ENCODE results near the gene EYS.
"Not testable (repeated sequence)": the region's sequence is repeated elsewhere in the genome, so short reads cannot be mapped to it uniquely, and the experiment has no call there.

Gene EYS

GRCh38 chr6:63800386-63800785 is 1906.6 kb downstream of the EYS start:
- DNase-seq = not testable (repeated sequence)

- DNase-seq = no peak
Measured at GRCh38 chr6:63799813-63800212, 1907.2 kb downstream of the EYS start.

GRCh38 chr6:63799313-63799712 is 1907.7 kb downstream of the EYS start:
- no peak for DNase-seq

- DNase-seq = no peak
Measured at GRCh38 chr6:63798378-63798777, 1908.6 kb downstream of the EYS start.

GRCh38 chr6:63797721-63798120 is 1909.3 kb downstream of the EYS start:
- DNase-seq = no peak

GRCh38 chr6:63795826-63796225 is 1911.2 kb downstream of the EYS start:
- DNase-seq = no peak

- no peak for DNase-seq
Measured at GRCh38 chr6:63795006-63795405, 1912.0 kb downstream of the EYS start.

GRCh38 chr6:63793465-63794137 is 1913.4 kb downstream of the EYS start:
- DNase-seq = no peak

- DNase-seq = no peak
Measured at GRCh38 chr6:63792736-63793464, 1914.1 kb downstream of the EYS start.

GRCh38 chr6:63790334-63790733 is 1916.7 kb downstream of the EYS start:
- DNase-seq = no peak

- DNase-seq = no peak
Measured at GRCh38 chr6:63789699-63790098, 1917.3 kb downstream of the EYS start.

GRCh38 chr6:63788569-63788968 is 1918.5 kb downstream of the EYS start:
- no peak for DNase-seq

- no peak for DNase-seq
Measured at GRCh38 chr6:63787021-63787420, 1920.0 kb downstream of the EYS start.

GRCh38 chr6:63785006-63785405 is 1922.0 kb downstream of the EYS start:
- DNase-seq = no peak

GRCh38 chr6:63783096-63783495 is 1923.9 kb downstream of the EYS start:
- DNase-seq = no peak

- no peak for DNase-seq
Measured at GRCh38 chr6:63774961-63775360, 1932.1 kb downstream of the EYS start.

- DNase-seq = no peak
Measured at GRCh38 chr6:63773200-63773599, 1933.8 kb downstream of the EYS start.

GRCh38 chr6:63765828-63766227 is 1941.2 kb downstream of the EYS start:
- no peak for DNase-seq

GRCh38 chr6:63764318-63764916 is 1942.6 kb downstream of the EYS start:
- DNase-seq = peak; percentile 52

GRCh38 chr6:63760199-63760598 is 1946.8 kb downstream of the EYS start:
- DNase-seq = no peak

- no peak for DNase-seq
Measured at GRCh38 chr6:63759605-63760105, 1947.4 kb downstream of the EYS start.

GRCh38 chr6:63757826-63758225 is 1949.2 kb downstream of the EYS start:
- DNase-seq = no peak

GRCh38 chr6:63757275-63757674 is 1949.8 kb downstream of the EYS start:
- not testable (repeated sequence) for DNase-seq

- no peak for DNase-seq
Measured at GRCh38 chr6:63750400-63750799, 1956.6 kb downstream of the EYS start.
